GM19193 (cell line): ENCODE data around the gene SERTM2.

Experiments used
- POLR2A ChIP-seq: IDR thresholded peaks from 4 replicates; pipeline ENCODE4 v1.6.1; 2011; ENCODE audit not compliant: insufficient read depth, insufficient read length; ENCODE audit errors: extremely low read depth

The SERTM2 gene

DNA sequence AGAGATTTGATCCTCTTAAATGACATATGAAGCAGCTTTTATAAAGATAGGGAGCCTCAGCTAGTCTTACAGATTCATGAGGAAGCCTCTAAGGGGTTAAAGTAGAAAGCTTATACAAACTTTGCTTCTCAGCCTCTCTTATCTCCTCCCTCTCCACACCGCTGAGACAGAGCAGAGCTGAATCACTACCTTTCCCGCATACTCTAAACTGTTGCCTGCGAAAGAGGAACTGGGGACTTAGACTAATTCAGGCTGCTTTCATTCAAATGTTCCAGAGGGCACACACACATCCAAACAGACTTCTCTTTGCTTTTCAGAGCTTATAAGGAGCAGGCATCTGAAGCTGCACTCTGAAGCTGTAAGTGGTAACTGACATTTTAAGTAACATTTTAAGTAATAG is at the start of gene SERTM2:
TSS of gene SERTM2 (plus strand) at position 169 of the 400 bp plus-strand sequence. CDS start 7,213 bp downstream, outside the sequence.
- TF ChIP-seq POLR2A = no peak

- no peak for TF ChIP-seq POLR2A
Measured at GRCh38 chrX:111465669-111466068, 45.8 kb upstream of the SERTM2 start.

- no peak for TF ChIP-seq POLR2A
Measured at GRCh38 chrX:111467896-111468295, 43.5 kb upstream of the SERTM2 start.

- TF ChIP-seq POLR2A = no peak
Measured at GRCh38 chrX:111470681-111471403, 40.6 kb upstream of the SERTM2 start.

- TF ChIP-seq POLR2A = no peak
Measured at GRCh38 chrX:111481896-111482295, 29.5 kb upstream of the SERTM2 start.

GRCh38 chrX:111483135-111483534 is 28.3 kb upstream of the SERTM2 start:
- TF ChIP-seq POLR2A = no peak

GRCh38 chrX:111483881-111484280 is 27.6 kb upstream of the SERTM2 start:
- no peak for TF ChIP-seq POLR2A

GRCh38 chrX:111490688-111491087 is 20.8 kb upstream of the SERTM2 start:
- TF ChIP-seq POLR2A = no peak

DNA sequence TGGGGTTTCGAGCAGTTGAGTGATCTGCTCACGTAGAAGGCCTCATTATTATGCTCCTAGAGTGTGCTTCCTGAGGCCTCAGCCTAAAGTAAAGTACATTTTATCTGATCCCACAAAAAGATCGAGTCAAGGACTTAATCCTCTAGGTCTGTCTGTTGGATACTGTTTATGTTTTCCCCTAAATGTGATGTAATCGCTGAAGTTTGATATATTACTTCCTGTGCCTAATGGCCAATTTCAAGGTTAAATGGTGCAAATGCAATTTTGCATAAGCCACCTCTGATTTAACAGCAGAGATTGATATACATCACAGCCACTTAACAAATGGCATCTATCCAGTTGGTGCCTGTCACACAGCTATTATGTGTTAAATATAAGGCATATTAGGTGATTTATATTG is 19.4 kb upstream of the SERTM2 start:
- TF ChIP-seq POLR2A = no peak

GRCh38 chrX:111498538-111499103 is 12.8 kb upstream of the SERTM2 start:
- no peak for TF ChIP-seq POLR2A

DNA sequence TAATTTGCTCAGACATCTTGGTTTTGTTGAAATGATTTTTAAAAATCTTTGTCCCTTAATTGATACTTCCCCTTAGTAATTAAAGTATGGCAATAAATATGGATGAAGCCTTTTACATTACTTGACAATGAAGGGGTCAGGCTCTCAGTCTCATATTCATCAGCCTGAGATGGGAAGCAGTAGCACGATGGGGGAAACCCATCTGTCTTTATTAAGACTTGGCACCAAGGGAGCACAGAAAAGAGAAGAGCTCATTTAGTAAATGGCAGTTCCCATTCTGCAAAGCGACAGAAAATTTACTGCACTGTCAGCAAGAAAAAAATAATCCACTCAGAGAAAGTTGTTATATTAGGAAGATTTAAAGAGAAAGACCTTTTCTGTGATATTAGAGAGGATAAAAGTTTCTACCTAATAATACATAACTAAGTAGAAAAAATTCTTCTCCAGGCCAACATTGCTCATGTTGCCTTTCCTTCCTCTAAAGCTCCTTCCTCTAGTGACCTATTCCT is 7.9 kb upstream of the SERTM2 start:
- no peak for TF ChIP-seq POLR2A

DNA sequence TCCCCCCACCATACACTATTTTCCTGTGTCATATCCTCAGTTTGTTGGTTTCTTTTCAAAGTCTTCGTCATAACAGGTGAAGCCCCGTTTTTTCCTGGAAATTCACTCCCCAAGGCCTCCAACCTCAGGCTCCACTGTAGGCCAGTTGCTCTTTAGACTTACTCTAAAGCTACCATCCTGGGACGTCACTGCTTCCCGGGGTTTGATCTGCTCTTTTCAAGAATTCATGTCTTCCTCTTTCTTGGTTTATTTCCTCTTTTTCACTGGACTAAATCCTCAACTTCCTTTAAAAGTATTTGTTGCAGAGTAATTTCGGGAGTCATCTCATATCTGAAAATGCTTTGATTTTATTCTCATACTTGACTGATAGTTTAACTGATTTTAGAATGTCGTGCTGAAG is 6.5 kb upstream of the SERTM2 start:
- TF ChIP-seq POLR2A = no peak

GRCh38 chrX:111505783-111506182 is 5.7 kb upstream of the SERTM2 start:
- no peak for TF ChIP-seq POLR2A

- no peak for TF ChIP-seq POLR2A
Measured at GRCh38 chrX:111506826-111507225, 4.6 kb upstream of the SERTM2 start.

DNA sequence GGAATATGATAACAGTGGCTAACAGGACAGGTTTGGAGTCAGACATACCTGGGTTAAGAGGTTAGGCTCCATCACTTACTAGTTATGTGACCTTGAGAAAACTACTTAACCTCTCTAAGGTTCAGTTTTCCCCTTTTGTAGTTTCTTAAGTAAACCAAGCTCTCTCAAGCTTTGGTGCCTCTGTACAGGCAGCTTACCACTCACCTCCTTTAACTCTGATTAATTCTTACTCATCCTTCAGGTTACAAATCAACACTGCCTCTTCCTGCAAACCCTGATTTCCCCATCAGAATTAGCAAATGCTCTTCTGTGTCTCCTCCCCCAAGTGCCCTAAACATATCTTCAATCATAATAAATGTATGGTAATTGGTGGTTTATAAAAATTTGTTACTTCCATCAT is 3.5 kb upstream of the SERTM2 start:
- no peak for TF ChIP-seq POLR2A

DNA sequence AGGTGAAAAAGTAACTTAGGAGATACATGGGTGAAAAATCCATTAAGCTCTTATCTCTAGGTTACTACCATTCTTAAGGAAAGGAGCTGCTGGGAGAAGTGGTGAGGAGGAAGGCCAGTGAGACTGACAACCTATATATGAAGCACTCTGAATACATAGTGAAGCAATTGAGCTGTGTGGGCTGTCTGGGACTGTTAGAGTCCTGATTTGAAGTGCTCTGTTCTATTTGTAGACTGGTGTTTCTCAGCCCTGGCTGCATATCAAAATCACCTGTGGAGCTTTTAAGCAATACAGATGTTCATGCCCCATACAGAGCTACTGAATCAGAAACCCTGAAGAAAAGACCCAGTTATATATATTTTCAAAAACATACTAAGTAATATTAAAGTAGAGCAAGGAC is 3.9 kb downstream of the SERTM2 start:
- TF ChIP-seq POLR2A = no peak

- TF ChIP-seq POLR2A = no peak
Measured at GRCh38 chrX:111518667-111519066, 7.2 kb downstream of the SERTM2 start.

GRCh38 chrX:111519215-111519614 is 7.8 kb downstream of the SERTM2 start:
- no peak for TF ChIP-seq POLR2A
